GM13976 (cell line): ENCODE data around the gene HPD.
"Not testable (repeated sequence)": the region's sequence is repeated elsewhere in the genome, so short reads cannot be mapped to it uniquely, and the experiment has no call there.

Source experiments
- DNase-seq: peaks from one replicate; pipeline ENCODE4 v3.0.0; 2012; ENCODE audit warnings: low spot score
- CTCF ChIP-seq: IDR thresholded peaks from 2 replicates; pipeline ENCODE4 v1.5.1; 2012; ENCODE audit warnings: borderline replicate concordance, mild to moderate bottlenecking; ENCODE audit not compliant: insufficient read depth; ENCODE audit errors: extremely low read depth, missing control alignments, control extremely low read depth
- in situ Hi-C: fragments of 300-500 bp; cut with MboI; formaldehyde crosslinking; loops from one replicate; pipeline ENCODE4 v1.12.0; 2022; ENCODE audit warnings: low sequenced_read_pairs, mixed read lengths, inconsistent platforms; ENCODE audit not compliant: unreplicated experiment

Gene HPD

GRCh38 chr12:121866331-121866730 is 7.7 kb upstream of the HPD start:
- in situ Hi-C loops: no loop called here
- no peak for TF ChIP-seq CTCF
- no peak for DNase-seq

DNA sequence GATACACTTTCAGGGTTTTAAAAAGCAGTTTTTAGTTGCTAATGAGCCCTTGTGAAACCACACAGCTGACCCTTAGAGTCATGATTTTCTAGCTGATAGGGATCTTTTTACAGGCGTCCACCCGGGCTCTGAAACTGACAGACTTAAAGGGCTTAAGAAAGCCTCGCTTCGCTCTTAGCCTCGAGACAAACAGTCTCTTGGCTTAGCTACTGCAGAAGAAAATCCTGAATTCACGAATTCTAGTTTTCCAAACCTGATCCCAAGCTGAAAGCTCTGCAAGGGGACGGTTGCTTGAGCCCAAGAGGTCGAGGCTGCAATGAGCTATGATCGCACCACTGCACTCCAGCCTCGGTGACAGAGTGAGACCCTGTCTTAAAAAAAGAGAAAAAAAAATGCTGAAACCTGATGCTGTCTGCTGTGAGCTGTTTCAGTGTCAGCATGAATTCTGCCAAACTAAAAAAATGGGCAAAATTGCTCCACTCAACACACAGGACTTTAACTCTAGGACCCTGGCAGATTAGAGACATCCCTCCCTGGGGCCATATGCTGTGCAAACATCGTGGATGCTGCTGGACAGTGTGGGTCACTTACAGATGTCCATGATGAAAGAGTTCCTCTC is 3.1 kb upstream of the HPD start:
- no peak for TF ChIP-seq CTCF
- in situ Hi-C loops: no loop called here

DNA sequence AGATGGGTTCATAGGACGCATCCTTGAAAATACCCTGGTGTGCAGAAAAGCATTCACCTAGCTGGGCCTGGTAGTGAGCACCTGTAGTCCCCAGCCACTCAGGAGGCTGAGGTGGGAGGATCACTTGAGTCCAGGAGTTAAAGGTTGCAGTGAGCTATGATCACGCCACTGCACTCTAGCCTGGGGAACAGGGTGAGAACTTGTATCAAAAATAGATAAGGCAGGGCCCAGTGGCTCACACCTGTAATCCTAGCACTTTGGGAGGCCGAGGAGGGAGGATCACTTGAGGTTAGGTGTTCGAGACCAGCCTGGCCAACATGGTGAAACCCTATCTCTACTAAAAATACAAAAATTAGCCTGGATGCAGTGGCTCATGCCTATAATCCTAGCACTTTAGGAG is 2.0 kb upstream of the HPD start:
- in situ Hi-C loops: not testable (repeated sequence)

More for the DNA sequence above, 3.1 kb upstream of the HPD start:
- DNase-seq: no peak

DNA sequence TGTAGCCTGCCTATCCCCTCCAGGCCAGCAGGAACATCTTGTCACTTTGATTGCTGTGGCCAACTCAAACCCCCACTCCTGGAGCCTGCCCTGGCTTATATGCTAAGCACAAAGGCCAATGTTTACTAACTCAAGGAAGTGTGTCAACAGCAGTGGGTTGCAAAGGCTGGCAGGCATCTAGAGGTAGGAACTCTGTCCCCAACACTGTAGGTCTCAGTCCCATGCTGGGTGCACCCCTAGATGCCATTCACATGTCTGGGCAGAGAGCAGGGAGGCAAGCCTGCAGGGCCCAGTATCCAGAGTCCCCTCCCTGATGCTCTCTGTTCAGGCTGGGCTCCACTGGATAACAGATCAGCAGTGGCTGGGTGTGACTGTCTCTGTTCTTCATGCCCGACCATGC is 1.6 kb upstream of the HPD start:
- no peak for DNase-seq
- in situ Hi-C loops: no loop called here
- no peak for TF ChIP-seq CTCF

More for the DNA sequence above, 2.0 kb upstream of the HPD start:
- DNase-seq: not testable (repeated sequence)

DNA sequence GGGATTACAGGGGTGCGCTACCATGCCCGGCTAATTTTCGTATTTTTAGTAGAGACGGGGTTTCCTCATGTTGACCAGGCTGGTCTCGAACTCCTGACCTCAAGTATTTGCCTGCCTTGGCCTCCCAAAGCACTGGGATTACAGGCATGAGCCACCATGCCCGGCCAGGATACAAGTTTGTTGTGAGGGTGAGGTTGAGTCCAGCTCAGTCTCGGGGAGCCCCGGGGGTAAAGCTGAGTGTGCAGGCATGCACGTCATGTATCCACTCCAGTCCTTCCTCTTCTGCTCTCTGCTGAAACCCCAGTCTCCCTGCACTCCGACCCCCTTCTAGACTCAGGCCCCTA is 369 bp downstream of the HPD start:
- in situ Hi-C loops: no loop called here
- DNase-seq: no peak
- no peak for TF ChIP-seq CTCF

GRCh38 chr12:121857322-121858246 is 1.1 kb downstream of the HPD start:
- in situ Hi-C loops: no loop called here

DNA sequence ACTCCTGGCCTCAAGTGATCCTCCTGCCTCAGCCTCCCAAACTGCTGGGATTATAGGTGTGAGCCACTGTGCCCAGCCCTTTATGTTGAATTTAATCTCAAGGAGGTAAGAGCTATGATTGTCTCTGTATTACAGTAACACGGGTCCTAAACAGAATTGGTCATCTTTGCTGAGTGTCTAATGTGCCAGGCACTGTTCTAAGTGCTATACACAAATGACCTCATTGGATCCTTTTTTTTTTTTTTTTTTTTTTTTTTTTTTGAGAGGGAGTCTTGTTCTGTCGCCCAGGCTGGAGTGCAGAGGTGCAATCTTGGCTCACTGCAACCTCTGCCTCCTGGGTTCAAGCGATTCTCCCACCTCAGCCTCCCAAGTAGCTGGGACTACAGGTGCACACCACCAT is 6.3 kb downstream of the HPD start:
- DNase-seq, in situ Hi-C loops: not testable (repeated sequence)

More at GRCh38 chr12:121857322-121858246, 1.1 kb downstream of the HPD start:
- TF ChIP-seq CTCF: no peak
- DNase-seq: peak; percentile 21
